Kasumi-1 (cell line): ENCODE results near the gene RPS19BP1.
A peak's percentile ranks its signal among the peaks of the same experiment; 100 is the strongest.

Experiments used
- DNase-seq, 2 experiments: peaks; one replicate each; lab custom pipeline; 2025; lab: John Stamatoyannopoulos, UW

Gene RPS19BP1

DNA sequence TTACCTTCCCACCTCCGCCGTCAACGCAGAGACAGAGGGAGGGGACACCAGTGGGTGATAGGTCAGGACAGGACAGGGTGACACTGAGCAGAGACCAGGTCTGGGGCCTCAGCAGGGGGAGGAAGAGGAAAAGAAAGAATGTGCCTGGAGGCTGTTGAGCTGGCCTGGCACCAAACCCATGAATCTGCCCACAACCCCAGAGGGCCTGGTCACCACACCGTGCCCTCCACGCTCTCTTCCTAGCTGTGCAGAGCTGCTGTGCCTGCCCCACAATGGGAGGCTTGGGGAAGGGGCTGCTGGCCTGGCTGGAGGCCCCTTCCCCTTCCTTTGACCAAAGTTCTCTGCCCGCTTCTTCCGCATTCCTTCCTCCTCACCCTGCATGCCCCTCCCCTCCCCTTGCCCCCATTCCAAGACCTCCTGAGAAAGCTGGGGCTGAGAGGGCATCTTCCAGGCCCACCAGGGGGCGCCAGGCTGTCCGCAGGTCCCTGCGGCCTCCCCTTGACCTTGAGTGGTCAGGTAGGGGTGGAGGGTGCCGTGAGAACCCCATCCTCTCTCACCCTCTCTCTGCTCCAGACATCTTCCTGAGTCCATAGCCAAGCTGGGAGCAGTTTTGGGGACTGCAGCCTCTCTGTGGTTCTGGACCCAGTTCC is 27.0 kb upstream of the RPS19BP1 start:
- DNase-seq: no peak

DNA sequence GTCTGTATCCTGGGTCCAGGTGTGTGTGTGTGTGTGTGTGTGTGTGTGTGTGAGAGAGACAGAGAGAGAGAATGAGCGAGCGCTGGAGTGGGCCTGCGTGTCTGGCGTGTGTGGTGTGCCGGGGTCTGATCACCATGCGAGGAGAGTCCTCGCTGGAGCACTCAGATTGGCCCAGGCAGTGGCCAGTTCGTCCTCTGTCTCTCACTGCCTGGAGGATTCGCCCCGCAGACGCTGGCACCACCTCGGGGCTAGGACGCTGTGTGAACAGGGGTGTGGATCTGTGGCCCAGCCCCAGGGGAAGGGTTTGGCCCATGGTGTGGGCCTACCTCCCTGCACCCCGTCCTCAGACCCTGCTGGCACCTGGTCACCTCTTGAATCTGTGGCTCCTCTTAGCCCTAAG is 26.4 kb upstream of the RPS19BP1 start:
- no peak for DNase-seq

DNA sequence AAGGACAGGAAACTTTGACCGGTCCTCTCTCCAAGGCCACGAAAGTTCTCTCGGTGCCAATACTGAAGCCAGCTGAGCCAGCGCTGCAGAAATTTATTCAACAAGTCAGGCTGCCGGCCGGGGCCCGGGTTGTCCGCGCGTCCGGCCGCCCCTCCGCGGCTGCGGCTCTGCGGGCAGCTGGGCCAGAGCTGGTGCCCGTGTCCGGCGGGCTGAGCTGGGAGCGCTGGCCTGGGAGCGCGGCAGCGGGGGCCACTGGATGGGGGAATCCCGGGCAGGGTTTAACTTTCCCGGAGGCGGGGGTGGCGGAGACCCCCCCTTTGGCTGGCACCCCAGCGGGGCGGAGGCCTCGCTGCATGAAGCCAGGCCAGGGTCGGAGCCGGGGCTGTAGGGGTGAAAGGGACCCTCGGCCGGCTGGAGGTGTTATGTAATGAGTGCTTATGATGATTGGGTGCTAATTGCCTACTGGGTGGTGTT is 25.7 kb upstream of the RPS19BP1 start:
- no peak for DNase-seq

DNA sequence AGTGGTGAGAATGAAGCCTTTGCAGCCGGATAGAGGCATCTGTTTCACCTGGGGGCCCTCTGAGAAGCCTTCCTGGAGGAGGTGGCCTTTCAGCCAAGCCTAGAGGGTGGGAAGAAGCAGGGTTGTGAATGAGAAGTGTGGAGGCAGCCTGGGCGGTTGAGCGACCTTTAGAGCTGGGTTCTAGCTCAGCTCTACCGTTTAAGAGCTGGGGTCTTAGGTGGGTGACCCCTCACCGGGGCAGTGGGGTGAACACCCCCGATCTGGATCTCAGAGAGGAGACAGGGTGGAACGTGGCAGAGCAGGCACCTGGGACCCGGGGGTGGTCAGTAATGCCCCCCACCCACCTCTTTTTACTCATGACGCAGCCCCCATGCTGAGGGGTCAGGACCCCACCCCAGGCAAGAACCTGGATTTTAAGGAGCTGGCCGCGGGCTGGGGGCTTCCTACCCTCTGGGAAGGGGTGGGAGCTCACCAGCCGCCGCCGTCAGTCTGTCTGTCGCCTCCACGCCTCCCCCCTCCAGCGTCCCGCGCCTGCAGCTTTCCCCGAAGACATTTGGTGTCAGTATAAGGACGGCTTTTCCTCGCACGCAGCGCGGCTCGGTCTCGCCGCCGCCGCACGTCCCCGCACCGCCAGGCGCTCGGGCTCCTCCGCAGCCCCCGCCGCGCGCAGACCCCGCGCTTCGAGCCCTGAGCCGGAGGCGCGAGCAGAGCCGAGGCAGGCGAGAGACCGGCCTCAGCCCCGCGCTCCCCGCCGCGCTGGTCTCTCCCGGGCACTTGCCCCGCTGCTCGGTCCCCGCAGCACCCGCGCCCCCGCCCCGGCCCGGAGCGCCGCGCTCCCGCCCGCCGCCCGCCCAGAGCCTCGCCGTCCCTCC is 24.7 kb upstream of the RPS19BP1 start:
- DNase-seq: no peak

DNA sequence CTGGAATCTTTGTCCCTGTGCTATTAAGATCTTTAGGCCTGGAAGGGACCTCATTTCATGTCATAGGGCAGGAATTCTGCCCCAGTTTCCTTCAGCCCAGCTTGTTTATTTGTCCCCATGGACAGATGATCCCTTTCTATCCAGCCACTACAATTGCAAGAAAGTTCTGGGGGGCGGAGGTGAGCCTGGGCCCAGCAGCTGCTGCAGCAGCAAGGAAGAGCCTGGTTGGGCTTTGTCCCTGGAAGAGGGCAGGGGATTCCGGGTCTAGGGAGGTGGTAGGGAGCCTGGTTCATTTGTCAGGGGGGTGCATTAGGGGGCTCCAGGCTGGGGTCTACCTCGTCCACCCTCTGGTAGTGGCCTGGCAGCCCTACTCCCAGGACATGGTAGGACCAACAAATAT is 21.6 kb upstream of the RPS19BP1 start:
- no peak for DNase-seq

- DNase-seq: no peak
Measured at GRCh38 chr22:39553429-39553828, 20.9 kb upstream of the RPS19BP1 start.

- no peak for DNase-seq
Measured at GRCh38 chr22:39547587-39547947, 15.0 kb upstream of the RPS19BP1 start.

GRCh38 chr22:39546889-39547586 is 14.5 kb upstream of the RPS19BP1 start:
- DNase-seq: peak; percentile 34 to 46

GRCh38 chr22:39545386-39546365 is 13.1 kb upstream of the RPS19BP1 start:
- peak; percentile 27 for DNase-seq

DNA sequence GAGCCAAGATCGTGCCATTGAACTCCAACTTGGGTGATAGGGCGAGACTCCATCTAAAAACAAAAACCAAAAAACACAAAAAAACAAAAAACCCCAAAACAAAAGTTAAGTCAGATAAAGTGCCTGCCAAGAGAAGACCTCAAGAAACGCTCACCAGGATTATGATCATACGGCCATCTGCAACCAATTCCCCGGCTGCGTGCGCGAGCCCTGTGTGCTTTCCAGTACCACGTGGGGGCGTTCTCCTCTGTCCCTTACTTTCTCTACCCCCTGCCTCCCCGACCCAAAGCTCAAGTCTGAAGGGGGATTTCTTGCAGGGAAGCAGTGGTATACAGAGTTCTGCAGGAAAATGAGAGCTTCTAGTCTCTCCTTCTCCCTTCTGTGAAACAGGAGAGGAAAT is 10.5 kb upstream of the RPS19BP1 start:
- DNase-seq: peak; percentile 46 to 85

DNA sequence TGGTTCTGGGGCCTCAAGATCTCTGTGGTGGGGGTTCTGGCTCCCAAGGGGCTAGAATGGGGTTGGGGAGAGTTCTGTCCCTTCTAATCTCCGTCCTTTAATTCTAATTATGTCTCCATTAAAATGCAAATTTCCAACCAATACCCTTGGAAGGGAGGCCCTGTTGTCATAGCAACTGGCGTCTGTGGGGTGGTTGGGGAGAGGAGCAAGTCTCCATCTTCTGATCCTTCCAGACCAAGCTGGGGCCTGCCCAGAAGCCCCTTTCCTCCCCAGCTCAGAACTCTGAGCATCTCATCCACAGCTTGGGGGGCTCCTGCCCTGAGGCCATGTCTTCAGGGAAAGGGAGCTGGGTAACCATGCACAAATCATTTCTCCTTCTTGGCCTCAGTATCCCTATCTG is 5.4 kb upstream of the RPS19BP1 start:
- no peak for DNase-seq

DNA sequence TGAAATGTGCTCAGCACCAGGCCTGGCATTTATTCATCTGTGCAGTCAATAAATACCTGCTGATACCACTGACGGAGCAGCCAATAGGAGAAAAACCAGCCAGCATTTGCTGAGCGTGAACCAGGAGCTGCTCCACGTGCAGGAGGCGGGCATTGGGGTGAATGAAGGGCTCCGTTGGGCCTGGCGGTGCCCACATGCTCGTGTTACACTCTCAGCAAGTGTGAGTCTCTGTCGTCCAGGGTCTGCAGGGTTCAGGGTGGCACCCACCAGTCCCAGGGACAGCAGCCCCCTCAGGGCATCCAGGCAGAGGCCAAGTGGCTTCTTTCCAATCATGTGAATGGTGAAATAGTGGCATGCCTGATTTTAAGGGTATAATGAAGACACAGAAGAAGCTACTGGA is 4.2 kb upstream of the RPS19BP1 start:
- no peak for DNase-seq

- DNase-seq: no peak
Measured at GRCh38 chr22:39535831-39536449, 3.4 kb upstream of the RPS19BP1 start.

DNA sequence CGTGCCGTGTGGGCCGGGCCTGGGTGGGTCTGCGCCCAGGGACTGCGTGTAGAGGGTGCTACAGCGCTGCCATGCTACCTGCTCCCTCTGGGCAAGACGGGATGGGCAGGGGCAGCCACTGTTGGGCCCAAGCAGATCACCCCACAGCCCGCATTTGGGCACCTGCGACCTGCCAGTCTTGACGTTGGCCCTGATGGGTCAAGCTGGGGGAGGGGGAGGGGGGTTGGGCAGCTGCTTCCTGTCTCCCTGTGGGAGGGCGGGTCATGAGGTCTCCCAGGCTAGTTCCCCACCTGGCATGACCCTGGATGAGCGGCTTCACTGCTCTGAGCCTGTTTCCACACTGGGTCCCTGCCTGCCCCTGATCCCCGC is 2.8 kb upstream of the RPS19BP1 start:
- no peak for DNase-seq

- DNase-seq: peak; percentile 33 to 44
Measured at GRCh38 chr22:39534591-39535356, 2.2 kb upstream of the RPS19BP1 start.

DNA sequence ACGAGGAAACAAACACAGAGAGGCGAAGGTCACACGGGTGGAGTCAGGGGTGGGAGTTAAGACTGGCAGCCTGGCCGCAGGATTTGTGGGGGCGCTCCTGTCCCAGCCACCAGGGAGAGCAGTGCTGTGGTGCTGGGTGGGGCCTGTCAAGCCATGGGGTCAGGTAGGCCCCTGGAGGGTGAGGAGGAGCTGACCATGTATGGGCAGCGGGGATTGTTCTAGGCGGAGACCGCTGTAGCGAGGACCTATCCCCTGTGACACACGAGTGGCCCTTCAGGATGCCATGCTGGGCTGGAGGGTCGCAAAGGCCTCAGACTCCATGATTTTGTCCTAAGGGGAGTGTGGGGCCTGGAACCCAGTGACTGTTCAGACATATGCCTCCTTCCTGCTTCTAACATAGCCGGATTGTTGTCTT is 1.6 kb upstream of the RPS19BP1 start:
- no peak for DNase-seq

DNA sequence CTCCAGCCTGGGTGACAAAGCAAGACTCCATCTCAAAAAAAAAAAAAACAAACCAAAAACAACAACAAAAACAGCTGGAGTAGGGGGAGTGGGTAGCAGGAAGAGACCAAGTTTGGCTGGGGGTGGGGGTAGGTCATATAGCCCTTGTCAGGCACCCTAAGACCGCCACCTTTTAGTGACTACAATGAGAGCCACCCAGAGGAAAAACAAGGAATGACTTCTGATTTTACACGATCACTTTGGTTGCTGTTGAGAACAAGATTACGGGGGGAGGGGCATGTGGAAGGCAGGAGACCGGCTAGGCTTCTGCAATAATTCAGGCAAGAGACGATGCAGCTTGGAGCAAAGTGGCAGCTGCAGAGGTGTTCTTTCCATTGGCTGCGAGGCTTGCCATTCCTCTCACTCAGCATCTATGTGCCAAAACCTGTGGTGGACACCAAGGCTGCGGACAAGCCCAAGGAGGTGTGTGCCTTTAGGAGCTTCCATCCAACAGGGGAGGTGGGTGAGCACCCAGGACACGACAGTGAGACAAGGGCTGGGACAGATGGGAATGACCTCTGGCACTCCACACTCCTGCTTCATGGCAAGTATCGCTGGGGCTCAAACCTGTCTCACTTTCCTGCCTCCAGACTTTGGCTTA is 1.7 kb downstream of the RPS19BP1 start:
- peak; percentile 82 to 83 for DNase-seq

- no peak for DNase-seq
Measured at GRCh38 chr22:39530116-39530515, 2.4 kb downstream of the RPS19BP1 start.

GRCh38 chr22:39529487-39529851 is 3.1 kb downstream of the RPS19BP1 start:
- no peak for DNase-seq
